ENCODE data around the gene DBR1.

DNA sequence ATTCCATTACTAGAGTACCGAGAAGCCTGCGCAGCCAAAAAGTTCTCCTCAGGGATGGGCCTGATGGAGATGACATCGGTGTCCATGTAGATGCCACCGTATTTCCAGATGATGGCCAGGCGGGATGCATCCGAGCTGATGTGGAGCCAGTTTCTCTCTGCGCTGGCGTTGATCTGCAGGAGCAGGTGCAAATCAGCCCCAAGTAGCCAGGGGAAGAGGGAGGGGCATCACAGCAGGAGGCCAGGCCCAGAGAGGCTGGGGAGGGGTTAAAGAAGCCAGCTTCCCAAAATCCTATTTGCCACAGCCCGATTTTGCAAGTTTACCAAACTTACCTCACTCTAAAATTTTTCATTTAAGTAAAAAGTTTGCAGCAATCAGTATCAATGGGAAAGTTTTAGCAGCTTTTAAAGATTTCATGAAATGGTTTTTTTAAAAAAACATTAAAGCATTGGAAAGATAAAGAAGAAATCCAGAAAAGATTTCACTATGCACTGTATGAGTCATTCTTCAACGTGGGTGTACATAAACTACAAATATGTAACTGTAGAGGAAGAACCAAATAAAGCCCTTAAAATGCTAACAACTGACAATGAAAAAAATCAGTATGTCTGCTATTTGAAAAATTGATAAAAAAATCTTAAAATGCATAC, 49.9 kb downstream of the DBR1 start:
- TF ChIP-seq, protein P1, sequence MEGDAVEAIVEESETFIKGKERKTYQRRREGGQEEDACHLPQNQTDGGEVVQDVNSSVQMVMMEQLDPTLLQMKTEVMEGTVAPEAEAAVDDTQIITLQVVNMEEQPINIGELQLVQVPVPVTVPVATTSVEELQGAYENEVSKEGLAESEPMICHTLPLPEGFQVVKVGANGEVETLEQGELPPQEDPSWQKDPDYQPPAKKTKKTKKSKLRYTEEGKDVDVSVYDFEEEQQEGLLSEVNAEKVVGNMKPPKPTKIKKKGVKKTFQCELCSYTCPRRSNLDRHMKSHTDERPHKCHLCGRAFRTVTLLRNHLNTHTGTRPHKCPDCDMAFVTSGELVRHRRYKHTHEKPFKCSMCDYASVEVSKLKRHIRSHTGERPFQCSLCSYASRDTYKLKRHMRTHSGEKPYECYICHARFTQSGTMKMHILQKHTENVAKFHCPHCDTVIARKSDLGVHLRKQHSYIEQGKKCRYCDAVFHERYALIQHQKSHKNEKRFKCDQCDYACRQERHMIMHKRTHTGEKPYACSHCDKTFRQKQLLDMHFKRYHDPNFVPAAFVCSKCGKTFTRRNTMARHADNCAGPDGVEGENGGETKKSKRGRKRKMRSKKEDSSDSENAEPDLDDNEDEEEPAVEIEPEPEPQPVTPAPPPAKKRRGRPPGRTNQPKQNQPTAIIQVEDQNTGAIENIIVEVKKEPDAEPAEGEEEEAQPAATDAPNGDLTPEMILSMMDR (IDR thresholded peaks at IDR 0.05) = no peak
- TF ChIP-seq ZFX (IDR thresholded peaks at IDR 0.05; ENCODE audit: borderline replicate concordance) = no peak

Data from 22Rv1 (cell line).